Vagina (tissue), 2 donors: Measurements from ENCODE around the gene NUFIP1. TPM values are rescaled to one million over a fixed set of nuclear protein-coding genes. Genes with fewer than 3 reads are reported as not detected.
A peak's percentile ranks its signal among the peaks of the same experiment; 100 is the strongest.

ENCODE experiments used
- DNase-seq, 2 donors: peaks; one replicate each; pipeline ENCODE4 v3.0.0-alpha.2; 2017; ENCODE audit errors: extremely low spot score in 2 of 2
- H3K27ac ChIP-seq: fragments of 200-600 bp; sonication (generic); one replicate; pipeline ENCODE4 v1.5.1; 2019
- H3K27me3 ChIP-seq: fragments of 200-600 bp; sonication (generic); one replicate; pipeline ENCODE4 v1.5.1; 2019
- H3K36me3 ChIP-seq, 2 donors: fragments of 200-600 bp; sonication (generic); one replicate each; pipeline ENCODE4 v1.5.1; 2017 to 2019
- H3K4me1 ChIP-seq: fragments of 200-600 bp; sonication (generic); one replicate; pipeline ENCODE4 v1.5.1; 2019
- H3K4me3 ChIP-seq, 2 donors: fragments of 200-600 bp; sonication (generic); 1 replicate in 1 of 2; 2 replicates in 1 of 2; pipeline ENCODE4 v1.5.1; 2016 to 2019
- H3K9me3 ChIP-seq: fragments of 200-600 bp; sonication (generic); one replicate; pipeline ENCODE4 v1.5.1; 2019
- POLR2A ChIP-seq, 2 donors: fragments of 450-650 bp; IDR thresholded peaks; one replicate each; pipeline ENCODE4 v1.6.1; 2017; ENCODE audit warnings: antibody characterized with exemption in 2 of 2, mild to moderate bottlenecking in 2 of 2, moderate library complexity in 2 of 2
- POLR2AphosphoS5 ChIP-seq, 2 donors: sonication (generic); formaldehyde crosslinking; IDR thresholded peaks; one replicate each; pipeline ENCODE4 v1.9.0; 2017; ENCODE audit warnings: antibody characterized with exemption in 2 of 2, mild to moderate bottlenecking in 2 of 2, low read depth in 1 of 2; ENCODE audit not compliant: insufficient read depth in 1 of 2
- intact Hi-C: fragments of 100-400 bp; cut with DNase I; formaldehyde crosslinking; loops from one replicate; pipeline ENCODE4 v1.15.1; 2023
- total RNA-seq: library from RNA; depleted of rRNA; stranded (reverse); fragments of >200 nt; gene quantifications from one replicate; pipeline ENCODE4 v1.2.3, GENCODE V29; 2016
- TF ChIP-seq, protein P1 (sequence below), 3 experiments: fragments of 450-650 bp in 2 of 3; fragments of 200-600 bp in 1 of 3; sonication (generic) in 1 of 3; IDR thresholded peaks; one replicate each; pipeline ENCODE4 v1.5.1; 2017 to 2019; ENCODE audit warnings: antibody characterized with exemption in 3 of 3, mild to moderate bottlenecking in 2 of 3, moderate library complexity in 2 of 3

Gene NUFIP1
- total RNA-seq, 1 donor from 2014 or later = 2.5 TPM

DNA sequence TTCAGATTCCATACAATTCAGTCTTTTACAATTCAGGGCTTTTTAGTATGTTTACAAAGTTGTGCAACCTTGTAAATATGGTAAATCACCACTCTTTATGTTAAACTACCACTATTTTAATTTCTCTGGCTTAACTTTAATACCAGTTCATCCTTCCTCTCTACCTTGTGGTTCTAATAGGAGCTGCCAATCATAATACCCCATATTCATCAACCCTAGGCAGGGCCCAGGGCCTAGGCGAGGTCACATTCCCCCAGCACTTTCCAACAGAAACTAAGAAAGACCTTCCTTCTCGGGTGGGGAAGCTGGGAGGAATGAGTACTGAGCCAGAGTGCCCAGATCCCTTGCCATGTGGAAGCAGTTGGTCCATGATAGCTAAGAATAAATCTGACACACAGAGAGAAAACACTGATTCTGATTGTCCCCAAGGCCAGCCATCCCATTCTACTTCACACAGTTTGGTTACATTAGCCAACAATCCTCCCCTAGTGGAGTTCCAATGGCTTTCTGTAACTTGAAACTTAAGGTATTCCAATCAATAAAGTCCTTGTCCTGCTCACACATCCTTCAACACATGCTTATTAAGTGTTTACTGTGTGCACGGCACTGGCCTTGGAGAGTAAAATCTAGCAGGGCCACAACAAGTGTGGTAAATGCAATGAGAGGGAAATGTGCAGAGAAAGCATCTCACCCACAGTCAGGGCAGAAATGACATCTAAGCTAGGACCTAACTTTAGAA, 76.8 kb downstream of the NUFIP1 start:
- TF ChIP-seq POLR2A (IDR thresholded peaks at IDR 0.05) (no peak), POLR2AphosphoS5 (IDR thresholded peaks at IDR 0.05; ENCODE audit: insufficient read depth in 1 of 2, low read depth in 1 of 2) (no peak)
- TF ChIP-seq, protein P1, sequence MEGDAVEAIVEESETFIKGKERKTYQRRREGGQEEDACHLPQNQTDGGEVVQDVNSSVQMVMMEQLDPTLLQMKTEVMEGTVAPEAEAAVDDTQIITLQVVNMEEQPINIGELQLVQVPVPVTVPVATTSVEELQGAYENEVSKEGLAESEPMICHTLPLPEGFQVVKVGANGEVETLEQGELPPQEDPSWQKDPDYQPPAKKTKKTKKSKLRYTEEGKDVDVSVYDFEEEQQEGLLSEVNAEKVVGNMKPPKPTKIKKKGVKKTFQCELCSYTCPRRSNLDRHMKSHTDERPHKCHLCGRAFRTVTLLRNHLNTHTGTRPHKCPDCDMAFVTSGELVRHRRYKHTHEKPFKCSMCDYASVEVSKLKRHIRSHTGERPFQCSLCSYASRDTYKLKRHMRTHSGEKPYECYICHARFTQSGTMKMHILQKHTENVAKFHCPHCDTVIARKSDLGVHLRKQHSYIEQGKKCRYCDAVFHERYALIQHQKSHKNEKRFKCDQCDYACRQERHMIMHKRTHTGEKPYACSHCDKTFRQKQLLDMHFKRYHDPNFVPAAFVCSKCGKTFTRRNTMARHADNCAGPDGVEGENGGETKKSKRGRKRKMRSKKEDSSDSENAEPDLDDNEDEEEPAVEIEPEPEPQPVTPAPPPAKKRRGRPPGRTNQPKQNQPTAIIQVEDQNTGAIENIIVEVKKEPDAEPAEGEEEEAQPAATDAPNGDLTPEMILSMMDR (IDR thresholded peaks at IDR 0.05) = no peak
- no peak overlapping the region for H3K4me3 ChIP-seq
- no peak for DNase-seq
- intact Hi-C loops = loop anchor here (10.0 kb wide), 1 partner anchor 148 kb away; no protein-coding TSS in a partner anchor
- H3K36me3 ChIP-seq = no peaks in the 10 kb centered on the region
- H3K27ac ChIP-seq = no peak overlapping the region
- H3K27me3 ChIP-seq = no peaks in the 10 kb centered on the region
- H3K9me3 ChIP-seq = no peaks in the 10 kb centered on the region
- no peaks in the 10 kb centered on the region for H3K4me1 ChIP-seq

DNA sequence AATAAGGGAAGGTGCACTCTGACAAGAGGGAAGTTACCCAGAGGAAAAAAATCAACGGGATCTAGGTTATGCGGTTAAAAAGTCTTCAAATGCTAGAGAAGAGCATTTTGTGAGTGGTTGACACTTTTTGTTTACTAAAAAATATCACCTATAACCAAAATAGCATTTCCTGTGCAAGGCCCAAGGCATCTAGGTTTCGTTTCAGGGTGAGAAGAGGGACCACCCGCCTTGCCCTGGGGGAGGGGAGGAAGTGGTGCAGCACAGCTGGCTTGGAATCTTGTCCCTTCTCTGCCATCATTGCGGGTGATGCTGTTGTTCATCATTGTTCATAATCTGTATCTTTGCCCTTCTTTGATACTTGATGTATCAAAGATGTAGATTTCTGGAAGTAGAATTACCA, 80.6 kb downstream of the NUFIP1 start:
- H3K27me3 ChIP-seq = no peaks in the 10 kb centered on the region
- TF ChIP-seq POLR2A (IDR thresholded peaks at IDR 0.05) (no peak), POLR2AphosphoS5 (IDR thresholded peaks at IDR 0.05; ENCODE audit: insufficient read depth in 1 of 2, low read depth in 1 of 2) (no peak)
- TF ChIP-seq, protein P1 (IDR thresholded peaks at IDR 0.05) = no peak
- no peaks in the 10 kb centered on the region for H3K36me3 ChIP-seq
- intact Hi-C loops = no loop called here
- DNase-seq = no peak
- H3K9me3 ChIP-seq = no peaks in the 10 kb centered on the region
- no peak overlapping the region for H3K27ac ChIP-seq
- H3K4me1 ChIP-seq = peaks cover 37% of the 10 kb centered on the region
- no peak overlapping the region for H3K4me3 ChIP-seq

DNA sequence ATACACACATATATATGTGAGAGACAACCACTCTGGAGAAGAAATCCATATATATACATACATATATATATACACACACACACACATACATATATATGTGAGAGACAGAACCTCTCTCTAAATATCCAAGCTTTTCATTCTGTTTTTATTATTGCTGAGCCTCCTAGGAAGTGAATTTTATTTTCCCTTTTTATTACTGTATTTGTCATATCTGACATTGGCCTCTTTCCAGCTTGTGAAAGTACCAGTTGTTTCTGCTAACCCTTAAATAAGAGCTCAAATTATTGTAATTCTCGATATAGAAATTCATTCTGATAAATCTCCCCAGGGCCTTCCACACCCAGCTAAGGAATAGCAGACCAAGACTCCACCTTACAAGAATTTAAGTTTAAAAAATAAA, 81.0 kb downstream of the NUFIP1 start:
- intact Hi-C loops = no loop called here
- no peaks in the 10 kb centered on the region for H3K36me3 ChIP-seq
- no peak overlapping the region for H3K4me3 ChIP-seq
- H3K4me1 ChIP-seq = peaks cover 41% of the 10 kb centered on the region
- H3K9me3 ChIP-seq = no peaks in the 10 kb centered on the region
- TF ChIP-seq POLR2A (IDR thresholded peaks at IDR 0.05) (no peak), POLR2AphosphoS5 (IDR thresholded peaks at IDR 0.05; ENCODE audit: insufficient read depth in 1 of 2, low read depth in 1 of 2) (no peak)
- TF ChIP-seq, protein P1 (IDR thresholded peaks at IDR 0.05) = no peak
- no peak for DNase-seq
- no peak overlapping the region for H3K27ac ChIP-seq
- H3K27me3 ChIP-seq = no peaks in the 10 kb centered on the region

DNA sequence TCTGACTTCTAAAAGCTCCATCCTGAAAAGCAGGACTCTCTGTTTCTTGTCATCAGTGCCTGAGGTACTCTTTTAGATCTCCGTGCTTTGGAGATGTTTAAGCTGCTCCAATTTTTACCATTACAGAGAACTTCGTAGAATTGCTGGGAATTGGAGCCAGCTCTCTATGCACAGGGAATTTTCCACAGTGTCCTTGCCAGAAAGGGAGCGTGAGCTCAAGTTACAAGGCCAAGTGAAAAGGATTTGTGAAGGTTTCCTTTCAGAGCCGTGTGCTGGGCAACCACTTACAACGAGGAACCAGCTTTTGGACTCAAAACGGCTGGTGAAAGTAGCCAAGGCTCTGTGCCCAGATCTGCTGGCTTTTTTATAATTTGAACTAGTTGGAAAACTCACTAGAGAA, 82.6 kb downstream of the NUFIP1 start:
- DNase-seq = no peak
- no peaks in the 10 kb centered on the region for H3K27me3 ChIP-seq
- H3K36me3 ChIP-seq = no peaks in the 10 kb centered on the region
- TF ChIP-seq POLR2AphosphoS5 (IDR thresholded peaks at IDR 0.05; ENCODE audit: insufficient read depth in 1 of 2, low read depth in 1 of 2) (peak in 1 of 2 donors; percentile 72), POLR2A (IDR thresholded peaks at IDR 0.05) (no peak)
- TF ChIP-seq, protein P1 (IDR thresholded peaks at IDR 0.05) = no peak
- intact Hi-C loops = no loop called here
- H3K4me1 ChIP-seq = peaks cover 43% of the 10 kb centered on the region
- no peaks in the 10 kb centered on the region for H3K9me3 ChIP-seq
- H3K4me3 ChIP-seq = no peak overlapping the region
- H3K27ac ChIP-seq = peak overlapping the region; percentile 81

DNA sequence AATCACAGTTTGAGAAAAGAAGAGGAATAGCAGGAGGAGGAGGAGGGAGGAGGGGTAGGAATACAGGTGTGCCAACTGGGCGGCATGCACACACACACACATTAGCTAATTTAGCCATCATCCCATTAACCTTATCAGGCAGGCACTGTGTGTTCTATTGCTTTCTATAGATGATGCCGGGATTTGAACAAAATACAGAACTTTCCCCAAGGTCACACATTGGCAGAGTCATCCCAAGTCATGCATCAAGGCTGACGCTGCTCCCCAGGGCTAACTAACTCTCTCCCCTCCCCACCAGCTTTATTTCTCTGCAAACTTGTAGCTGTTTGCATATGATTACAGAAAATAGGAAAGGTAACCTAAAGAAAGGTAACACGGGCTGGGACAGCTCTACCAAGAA, 83.0 kb downstream of the NUFIP1 start:
- TF ChIP-seq POLR2AphosphoS5 (IDR thresholded peaks at IDR 0.05; ENCODE audit: insufficient read depth in 1 of 2, low read depth in 1 of 2) (no peak), POLR2A (IDR thresholded peaks at IDR 0.05) (no peak)
- TF ChIP-seq, protein P1 (IDR thresholded peaks at IDR 0.05) = no peak
- Histone ChIP-seq H3K27me3 (no peaks in the 10 kb centered on the region), H3K9me3 (no peaks in the 10 kb centered on the region), H3K27ac (peak overlapping the region; percentile 81), H3K36me3 (no peaks in the 10 kb centered on the region), H3K4me1 (peaks cover 43% of the 10 kb centered on the region), H3K4me3 (no peak overlapping the region)
- no peak for DNase-seq
- intact Hi-C loops = no loop called here
